ENCODE measurements around the gene SNX22. TPM values are rescaled to one million over a fixed set of nuclear protein-coding genes. Genes with fewer than 3 reads are reported as not detected.
"Not testable (repeated sequence)": the region's sequence is repeated elsewhere in the genome, so short reads cannot be mapped to it uniquely, and the experiment has no call there.

SNX22 gene
- 1 to 10 TPM in 3 of 10 donors, under 1 TPM in 7; 0.39 to 1.5 (median 0.80) TPM for polyA plus RNA-seq (ENCODE audit: insufficient read length in 10 of 10)
- long read RNA-seq, donor 1 = 0 reads
- long read RNA-seq, donor 2 = 0 reads
- long read RNA-seq, donor 3 = 0 reads
- long read RNA-seq, donor 4, partial matches to known transcripts = 274 of 274 reads
- long read RNA-seq, donor 4, other reads (novel, unspliced or antisense) = 0 of 274 reads
- long read RNA-seq, donor 5 = 0 reads
- long read RNA-seq, donor 6, partial matches to known transcripts = 76 of 403 reads
- long read RNA-seq, donor 6, other reads (novel, unspliced or antisense) = 327 of 403 reads
- long read RNA-seq, donor 7, partial matches to known transcripts = 22 of 22 reads
- long read RNA-seq, donor 7, other reads (novel, unspliced or antisense) = 0 of 22 reads
- long read RNA-seq, donor 8 = 0 reads
- long read RNA-seq, donor 9 = 0 reads

DNA sequence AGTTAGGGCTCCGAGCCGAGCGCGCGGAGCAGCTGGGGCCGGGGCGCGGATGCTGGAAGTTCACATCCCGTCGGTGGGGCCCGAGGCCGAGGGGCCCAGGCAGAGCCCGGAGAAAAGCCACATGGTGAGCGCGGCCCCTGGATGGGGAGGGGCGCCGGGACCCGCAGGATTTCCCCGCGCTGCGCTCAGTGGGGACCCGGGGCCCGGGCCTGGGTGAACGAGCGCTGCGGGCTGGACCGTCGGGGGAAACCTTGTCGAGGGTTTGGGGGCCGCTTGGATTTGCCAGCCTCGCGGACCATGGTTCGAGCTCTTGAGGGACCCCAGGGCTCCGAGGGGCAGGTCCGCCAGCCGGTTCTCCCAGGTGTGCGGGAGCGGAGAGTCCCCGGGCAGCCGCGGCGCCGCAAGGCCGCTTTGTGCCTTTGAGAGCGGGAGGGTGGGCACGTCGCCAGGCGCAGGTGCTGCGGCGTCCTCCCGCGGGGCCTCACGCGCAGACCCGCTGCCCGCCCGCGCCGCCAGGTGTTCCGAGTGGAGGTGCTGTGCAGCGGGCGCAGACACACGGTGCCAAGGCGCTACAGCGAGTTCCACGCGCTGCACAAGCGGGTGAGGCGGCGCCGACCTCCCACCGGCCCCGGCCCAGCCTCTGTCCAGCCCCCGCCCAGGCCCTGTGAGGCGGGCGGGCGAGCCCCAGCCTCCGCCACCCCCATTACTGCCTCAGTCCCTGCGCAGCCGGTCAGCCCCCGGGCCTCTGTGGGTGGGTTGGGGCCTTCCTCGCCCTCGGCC, at the start of gene SNX22:
Gene SNX22 (plus strand): TSS at position 5 of the 780 bp plus-strand sequence. CDS start 45 bp downstream, at position 50.
- peak in 1 of 3 donors; percentile 57 for DNase-seq

DNA sequence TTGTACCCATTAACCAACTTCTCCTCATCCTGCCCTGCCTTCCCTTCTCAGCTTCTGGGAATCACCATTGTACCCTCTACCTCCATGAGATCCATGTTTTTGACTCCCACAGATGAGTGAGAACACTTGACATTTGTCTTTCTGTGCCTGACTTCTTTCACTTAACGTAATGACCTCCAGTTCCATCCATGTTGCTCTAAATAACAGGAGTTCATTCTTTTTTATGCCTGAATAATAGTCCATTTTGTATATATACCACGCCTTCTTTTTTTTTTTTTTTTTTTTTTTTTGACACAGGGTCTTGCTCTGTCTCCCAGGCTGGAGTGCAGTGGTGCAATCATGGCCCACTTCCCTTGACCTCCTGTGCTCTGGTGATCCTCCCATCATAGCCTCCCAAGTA, 49.0 kb upstream of the SNX22 start:
- no peak for DNase-seq

DNA sequence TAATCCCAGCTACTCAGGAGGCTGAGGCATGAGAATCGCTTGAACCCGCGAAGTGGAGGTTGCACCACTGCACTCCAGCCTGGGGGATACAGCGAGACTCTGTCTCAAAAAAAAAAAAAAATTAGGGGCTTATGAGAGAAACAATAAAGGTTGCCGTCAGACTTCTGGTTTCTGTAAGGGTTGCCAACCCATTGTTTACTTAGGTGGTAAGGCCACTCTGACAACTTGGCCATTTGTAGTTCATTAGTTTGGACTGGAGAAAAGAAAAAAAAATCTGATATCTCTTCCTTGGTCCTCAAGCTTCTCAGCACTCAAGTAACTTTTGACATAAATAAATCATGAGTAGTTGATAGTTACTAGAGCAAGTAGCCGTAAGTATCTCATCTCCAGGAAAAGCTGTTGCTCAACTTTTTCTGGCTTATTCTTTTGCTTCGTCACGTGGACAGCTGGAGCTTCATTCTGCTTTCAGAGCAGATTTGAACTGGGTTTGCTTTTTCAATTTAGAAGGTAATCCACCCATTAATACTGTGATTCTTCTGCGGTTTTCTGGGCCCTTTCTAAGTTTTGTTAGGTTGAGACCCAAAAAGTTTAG, 46.3 kb upstream of the SNX22 start:
- peak in 2 of 3 donors; percentile 30 to 45 for DNase-seq

DNA sequence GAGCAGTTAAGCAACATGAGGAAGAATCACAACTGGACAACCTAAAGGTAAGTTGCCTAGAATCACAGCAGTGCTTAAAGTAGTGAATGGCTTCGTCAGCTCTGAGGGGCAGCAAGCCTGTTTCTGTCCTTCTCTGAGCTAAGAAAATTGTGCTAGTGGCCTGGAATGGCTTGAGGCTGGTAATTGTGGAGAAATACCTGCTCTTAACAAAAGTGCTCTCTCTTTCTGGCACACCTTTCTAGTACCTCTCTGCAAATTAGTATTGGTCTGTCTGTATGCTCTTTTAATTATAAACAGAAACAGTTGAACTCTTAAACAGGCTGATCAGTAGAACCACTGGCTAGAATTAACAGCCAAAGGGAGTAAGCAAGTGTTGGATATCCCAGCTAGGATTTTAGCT, 44.2 kb upstream of the SNX22 start:
- DNase-seq = no peak

DNA sequence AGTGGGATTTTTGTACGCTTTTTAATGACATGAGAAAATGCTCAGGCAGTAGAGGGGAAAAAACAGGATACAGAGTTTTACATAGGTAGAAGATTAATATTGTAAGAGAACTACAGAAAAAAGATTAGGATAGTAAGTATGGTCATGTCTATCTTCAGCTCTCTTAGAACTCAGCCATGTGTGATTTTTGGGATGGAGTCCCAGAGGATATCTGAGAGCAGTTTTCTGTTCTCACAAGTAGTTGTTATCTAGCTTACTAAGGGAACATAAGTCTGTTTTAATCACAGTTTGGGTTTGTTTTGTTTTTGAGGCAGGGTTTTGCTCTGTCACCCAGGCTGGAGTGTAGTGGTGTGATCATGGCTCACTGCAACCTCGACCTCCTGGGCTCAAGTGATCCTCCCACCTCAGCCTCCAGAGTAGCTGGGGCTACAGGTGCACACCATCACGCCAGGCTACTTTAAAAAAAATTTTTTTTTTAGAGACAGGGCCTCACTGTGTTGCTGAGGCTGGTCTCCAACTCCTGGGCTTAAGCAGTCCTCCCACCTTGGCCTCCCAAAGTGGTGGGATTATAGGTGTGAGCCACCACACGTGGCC, 41.3 kb upstream of the SNX22 start:
- DNase-seq = not testable (repeated sequence)

DNA sequence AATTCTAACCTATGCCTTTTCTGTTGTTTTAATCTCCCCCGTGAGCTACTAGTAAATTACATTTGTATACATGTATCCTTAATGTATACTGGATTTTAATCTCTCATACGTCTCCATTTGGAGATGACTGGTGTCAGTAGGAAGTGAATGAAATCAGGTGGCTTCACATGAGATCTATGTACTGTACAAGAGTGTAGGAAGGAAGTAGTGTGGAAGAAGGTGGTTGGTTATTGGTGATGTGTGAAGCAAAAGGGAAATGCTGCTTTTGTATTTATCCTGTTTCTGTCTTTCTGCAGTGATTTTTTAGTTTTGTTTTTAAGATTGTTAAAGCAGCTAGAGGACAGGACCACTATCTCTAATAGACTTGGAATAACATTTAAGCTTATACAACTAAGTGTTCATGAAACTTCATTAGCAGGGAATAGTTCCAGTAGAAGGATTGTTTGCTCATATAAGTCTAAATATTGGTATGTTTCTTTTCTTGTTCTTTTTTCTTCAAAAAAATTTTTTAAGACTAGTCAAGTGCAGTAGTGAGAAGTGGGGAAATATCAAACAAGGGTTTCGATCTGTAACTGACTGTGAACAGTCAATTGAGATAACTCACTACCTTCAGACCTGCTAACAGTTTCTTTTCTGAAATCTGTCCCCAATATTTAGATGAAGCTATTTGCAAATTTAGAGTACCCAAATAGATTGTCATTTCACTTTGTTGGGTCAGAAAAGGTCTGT, 40.4 kb upstream of the SNX22 start:
- DNase-seq = no peak

DNA sequence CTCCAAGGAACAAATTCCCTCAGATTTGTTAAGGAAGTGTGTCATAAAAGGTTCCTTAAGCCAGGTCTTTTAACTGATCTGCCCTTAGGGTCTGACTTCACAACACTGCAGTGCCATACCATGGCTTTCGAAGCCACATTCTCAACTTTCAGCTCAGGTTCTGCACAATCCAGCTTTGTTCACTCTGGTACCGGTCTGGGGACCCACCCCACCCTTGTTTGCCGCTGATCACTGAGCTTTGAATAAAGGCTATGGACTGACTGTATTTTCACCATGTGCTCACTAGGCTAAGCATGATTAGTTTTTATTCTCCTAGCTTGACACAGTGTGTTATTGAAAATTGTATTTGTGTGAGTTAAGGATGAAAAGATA, 39.9 kb upstream of the SNX22 start:
- no peak for DNase-seq

DNA sequence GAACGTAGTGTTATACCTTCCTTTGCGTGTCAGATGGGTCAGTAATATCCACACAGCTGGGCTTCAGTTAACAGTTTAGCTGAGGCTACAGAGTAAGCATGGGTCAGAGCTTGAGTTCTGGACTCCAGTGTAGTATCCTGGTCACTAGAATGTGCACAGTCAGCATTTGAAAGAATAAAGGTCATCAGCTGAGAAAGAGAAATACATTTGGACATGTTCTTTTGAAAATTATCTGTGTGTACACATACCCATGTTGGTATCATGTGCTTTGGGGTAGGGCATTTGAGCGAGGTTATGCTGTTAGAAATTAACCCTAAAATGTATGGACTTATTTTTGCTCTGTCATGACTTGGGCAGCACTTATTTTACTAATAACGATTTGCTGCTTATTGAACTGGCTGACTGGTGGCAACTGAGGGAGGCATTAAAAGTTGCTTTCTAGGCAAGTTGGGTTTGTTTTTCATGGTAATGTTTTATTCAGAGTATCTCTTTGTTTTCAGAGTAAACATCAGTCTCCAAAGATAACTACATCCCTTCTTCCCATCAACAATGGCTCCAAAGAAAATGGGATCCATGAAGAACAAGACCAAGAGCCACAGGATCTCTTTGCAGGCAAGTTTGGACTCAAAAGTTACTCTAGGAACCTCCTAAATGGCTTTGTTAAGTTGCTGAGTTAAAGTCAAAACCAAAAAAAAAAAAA, 39.3 kb upstream of the SNX22 start:
- no peak for DNase-seq

DNA sequence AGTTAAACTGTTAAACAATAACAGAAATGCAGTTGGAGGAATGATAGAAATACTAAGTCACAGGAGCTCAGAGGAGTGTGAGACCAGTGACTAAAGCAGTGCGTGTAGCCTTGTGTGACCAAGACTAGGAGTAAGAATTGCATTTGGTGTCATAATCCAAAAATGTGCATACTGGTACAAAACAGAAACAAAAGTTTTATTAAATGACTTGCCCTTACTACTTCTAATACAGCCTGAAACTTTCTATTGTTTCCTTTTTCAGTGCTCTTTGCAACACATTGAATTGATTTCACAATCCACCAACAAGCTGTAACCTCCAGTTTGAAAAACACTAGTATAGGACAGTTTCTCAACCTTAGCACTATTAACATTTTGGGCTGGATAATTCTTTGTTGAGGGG, 38.6 kb upstream of the SNX22 start:
- no peak for DNase-seq

DNA sequence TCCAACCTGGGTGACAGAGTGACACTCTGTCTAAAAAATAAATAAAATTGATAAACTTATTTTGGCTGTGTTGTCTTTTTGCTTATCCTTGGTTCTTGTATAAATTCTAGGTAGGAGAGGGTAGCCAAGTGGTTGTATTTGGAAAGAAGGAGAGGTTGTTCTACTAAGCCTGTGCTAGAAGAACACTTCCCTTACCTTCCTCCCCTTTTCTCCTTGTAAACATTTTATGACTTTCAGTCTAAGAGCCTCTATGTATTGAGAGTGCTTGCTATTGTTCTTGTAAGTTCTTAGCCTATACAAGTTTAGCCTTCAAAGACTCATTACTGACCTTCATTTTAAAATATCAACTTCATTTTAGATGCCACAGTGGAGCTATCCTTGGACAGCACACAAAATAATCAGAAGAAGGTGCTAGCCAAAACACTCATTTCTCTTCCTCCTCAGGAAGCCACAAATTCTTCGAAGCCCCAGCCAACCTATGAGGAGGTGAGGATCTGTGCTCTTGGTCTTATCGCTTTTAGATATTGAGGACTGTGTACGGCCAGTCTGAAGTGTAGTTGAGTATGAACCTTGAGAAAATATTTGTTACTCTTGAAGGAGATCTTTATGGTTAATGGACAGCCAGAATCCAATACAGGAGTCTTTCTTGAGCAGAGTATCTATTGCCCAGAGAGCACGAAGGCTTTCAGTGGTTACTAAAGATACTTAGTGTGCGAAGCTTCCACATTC, 33.6 kb upstream of the SNX22 start:
- no peak for DNase-seq

DNA sequence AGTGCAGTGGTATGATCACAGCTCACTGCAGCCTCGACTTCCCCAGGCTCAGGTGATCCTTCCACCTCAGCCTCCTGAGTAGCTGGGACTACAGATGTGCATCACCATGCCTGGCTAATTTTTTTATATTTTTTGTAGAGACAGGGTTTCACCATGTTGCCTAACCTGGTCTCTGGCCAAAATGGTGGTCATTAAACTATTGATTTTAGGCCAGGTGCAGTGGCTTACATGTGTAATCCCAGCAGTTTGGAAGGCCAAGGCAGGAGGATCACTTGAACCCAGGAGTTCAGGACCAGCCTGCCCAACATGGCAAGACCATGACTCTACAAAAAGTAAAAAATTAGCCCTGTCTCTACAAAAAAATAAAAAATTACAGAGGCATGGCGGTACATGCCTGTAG, 31.2 kb upstream of the SNX22 start:
- DNase-seq = not testable (repeated sequence)

DNA sequence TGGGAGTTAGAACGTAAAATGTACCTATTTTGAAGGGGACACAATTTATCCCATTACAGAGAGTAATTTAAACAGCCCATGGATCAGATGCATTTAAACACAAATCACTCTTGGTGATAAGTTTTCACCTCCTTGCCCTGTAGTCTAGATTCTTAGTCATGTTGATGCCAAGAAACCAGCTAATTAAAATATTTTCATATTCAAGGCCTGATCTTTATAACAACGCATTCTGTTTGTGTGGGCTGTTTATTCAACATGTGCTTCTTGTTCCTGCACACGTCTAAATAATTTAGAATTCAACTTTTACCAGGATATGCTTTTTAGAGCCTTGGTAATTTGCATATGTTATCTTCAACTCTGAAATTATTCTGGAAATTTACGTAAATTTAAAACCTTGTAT, 29.9 kb upstream of the SNX22 start:
- DNase-seq = no peak

DNA sequence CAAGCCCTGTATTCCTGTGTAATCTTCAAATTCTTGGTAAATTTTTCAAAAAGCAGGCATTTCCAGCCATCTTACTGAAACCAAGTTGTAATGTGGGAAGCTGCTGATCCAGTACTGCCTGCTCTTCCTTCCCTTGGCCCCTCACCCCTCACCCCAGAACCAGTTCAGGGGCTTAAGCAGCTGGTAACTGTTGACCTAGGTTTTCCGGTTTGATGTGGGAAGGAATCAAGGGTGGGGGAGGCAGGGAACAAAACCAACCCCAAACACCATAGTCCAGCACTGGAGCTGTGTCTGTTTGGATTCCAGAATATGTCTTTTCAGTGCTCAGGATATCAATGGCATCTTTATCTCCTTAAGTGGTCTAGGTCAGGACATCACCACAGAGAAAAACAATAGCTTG, 29.1 kb upstream of the SNX22 start:
- no peak for DNase-seq

DNA sequence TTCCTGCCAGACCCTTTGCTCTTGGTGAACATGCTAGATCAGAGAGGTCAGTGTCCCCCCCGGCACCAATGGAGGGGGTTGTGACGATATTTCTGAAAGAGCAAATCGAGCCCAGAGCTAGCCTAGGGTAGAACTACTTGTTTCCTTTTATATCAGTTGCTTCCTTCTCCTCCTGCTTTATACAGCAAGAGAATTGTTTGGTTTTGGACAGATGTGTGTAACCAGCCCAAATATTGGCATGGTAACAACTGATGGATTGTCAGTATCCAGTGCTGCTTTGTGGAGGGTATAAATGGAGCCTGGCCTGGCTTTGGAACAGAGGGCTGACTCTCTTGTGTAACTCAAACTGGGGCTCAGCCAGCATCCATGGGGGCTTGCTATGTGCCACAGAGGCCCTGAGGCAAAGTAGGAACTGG, 28.6 kb upstream of the SNX22 start:
- DNase-seq = no peak

DNA sequence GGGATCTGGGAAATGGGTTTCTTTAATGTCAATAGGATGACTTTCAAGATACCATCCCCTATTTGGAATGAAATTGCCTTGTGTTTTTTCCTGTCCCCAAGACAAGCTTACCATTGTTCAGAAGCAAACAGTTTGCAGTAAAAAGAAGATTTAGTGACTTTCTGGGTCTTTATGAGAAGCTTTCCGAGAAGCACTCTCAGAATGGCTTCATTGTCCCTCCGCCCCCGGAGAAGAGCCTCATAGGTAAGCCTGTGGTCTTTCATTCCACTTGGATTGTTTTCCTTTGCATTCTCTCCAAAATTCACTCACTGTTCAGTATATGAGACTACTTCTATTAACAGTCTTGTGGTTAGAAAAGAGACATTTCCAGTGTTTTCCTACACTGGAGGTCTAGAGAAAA, 25.6 kb upstream of the SNX22 start:
- DNase-seq = no peak

DNA sequence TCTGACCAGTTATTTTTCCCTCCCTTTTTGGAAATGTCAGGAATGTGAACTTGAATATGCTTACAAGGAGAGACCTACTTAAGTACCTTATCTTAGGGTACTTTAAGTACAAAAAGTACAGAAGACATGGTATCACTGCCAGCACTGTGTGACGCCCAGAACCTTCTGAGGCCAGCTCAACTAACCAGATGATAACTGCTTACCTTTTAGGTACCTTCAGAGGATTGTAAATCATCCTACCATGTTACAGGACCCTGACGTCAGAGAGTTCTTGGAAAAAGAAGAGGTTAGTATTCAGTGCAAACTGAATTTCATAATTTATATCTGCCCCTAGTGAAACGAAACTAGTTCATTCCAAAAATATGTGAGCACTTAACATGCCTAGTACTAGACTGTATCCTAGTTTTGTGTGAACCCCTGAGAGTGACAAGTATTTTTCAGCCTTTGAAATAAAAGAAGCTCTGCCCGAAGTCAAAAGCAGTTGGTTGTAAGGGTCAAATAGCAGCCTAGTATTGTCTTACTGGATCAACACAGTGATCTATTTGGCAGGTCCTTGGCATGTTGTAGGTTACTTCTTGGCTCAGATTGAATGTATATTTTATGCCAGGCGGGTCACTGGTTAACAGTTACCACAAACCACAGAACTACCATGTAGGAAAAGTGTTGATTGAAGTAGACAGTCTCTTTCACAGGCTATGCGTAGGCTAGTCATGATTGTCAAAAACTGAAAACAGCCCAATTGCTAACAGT, 23.8 kb upstream of the SNX22 start:
- no peak for DNase-seq

DNA sequence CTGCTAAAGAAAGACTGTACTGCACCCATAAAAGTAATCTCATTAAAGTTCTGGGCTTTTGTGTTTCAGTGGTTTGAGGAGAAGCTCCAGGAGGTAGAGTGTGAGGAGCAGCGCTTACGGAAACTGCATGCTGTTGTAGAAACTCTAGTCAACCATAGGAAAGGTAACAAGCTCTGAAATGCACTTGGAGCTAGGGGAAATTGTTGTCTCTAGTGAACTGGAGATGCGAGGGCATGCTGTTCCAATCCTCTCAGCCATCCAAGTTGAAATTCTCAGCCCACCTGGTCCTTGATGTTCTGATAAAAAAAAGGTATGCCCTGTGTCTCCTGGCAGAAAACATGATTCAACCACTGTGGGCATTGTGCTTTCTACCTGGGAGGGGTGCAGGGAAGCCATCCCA, 21.4 kb upstream of the SNX22 start:
- no peak for DNase-seq

DNA sequence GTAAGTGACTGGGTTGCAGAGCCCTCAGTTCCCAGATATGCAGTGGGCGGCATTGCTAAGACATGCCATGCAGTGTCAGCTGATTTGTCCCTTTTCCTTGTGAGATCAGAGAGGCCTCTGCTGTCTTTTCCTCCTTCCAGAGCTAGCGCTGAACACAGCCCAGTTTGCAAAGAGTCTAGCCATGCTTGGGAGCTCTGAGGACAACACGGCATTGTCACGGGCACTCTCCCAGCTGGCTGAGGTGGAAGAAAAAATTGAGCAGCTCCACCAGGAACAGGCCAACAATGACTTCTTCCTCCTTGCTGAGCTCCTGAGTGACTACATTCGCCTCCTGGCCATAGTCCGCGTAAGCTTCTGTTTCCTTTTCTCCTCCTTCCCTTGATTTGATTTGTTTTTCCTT, 20.0 kb upstream of the SNX22 start:
- no peak for DNase-seq

DNA sequence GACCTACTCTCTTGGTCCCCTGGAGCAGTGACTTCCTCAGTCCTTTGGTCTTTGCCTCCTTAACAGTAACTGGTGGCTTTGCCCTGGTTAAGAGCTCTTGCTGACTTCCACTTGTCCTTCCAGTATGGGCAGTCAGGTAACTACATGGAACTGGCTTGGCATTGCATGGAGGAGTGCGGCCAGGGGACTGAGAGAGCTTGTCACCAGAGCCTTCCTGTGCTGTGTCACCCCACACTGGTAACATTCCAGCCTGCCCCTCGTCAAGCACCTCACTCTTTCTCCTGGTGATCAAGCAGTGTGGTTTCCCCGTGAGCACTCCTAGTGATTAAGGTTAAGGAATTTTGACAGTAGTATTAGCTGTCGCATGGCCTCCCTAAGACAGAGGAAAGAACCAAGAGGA, 19.3 kb upstream of the SNX22 start:
- DNase-seq = no peak
